ENCODE measurements around the gene SYNPO.

The SYNPO gene

DNA sequence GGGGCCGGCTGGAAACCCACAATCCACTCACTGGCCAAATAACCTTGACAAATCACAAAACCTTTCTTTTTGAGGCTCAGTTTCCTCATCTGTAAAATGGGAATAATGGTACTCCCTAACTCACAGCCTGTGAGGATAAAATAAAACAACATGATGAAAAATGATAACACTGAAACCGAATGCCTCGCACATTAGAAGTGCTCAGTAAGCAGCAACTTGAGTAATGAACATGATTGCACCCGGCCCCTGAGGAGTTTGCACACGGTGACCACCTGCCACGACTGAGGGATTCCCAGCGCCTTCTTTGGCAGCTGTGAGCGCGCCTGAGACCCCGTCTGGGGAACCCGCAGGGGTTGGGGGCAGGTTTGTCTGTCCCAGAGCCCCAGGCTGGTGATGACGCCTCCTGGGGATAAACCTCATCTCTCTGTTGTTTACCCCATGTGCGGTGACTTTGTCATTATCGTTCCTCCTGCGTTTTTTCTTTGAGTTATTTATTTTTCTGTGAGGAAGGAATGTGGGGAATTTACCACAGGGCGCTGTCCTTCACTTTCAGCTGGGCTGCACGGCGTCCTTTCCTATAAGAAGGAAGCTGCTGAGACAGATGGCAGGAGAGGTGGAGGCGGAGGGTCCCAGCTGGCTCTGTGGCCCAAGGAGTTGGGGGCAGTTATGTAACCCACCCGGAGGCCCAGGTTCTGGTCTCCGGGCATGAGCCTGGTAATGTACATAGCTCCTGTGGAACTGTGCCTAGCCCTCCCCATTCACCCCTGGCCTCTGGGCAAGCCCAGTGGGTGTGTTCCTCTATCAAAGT, 3.0 kb upstream of the SYNPO start:
- TF ChIP-seq, protein P1, sequence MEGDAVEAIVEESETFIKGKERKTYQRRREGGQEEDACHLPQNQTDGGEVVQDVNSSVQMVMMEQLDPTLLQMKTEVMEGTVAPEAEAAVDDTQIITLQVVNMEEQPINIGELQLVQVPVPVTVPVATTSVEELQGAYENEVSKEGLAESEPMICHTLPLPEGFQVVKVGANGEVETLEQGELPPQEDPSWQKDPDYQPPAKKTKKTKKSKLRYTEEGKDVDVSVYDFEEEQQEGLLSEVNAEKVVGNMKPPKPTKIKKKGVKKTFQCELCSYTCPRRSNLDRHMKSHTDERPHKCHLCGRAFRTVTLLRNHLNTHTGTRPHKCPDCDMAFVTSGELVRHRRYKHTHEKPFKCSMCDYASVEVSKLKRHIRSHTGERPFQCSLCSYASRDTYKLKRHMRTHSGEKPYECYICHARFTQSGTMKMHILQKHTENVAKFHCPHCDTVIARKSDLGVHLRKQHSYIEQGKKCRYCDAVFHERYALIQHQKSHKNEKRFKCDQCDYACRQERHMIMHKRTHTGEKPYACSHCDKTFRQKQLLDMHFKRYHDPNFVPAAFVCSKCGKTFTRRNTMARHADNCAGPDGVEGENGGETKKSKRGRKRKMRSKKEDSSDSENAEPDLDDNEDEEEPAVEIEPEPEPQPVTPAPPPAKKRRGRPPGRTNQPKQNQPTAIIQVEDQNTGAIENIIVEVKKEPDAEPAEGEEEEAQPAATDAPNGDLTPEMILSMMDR (IDR thresholded peaks at IDR 0.05): no peak
- Histone ChIP-seq H3K36me3 (no peaks in the 10 kb centered on the region), H3K9me3 (no peaks in the 10 kb centered on the region), H3K4me3 (ENCODE audit: low read depth in 1 of 2, low read length in 1 of 2) (no peak overlapping the region), H3K27me3 (peaks cover 25% of the 10 kb centered on the region), H3K4me1 (ENCODE audit: control insufficient read depth in 1 of 2, insufficient read depth in 1 of 2, low read depth in 1 of 2, low read length in 1 of 2) (no peaks in the 10 kb centered on the region), H3K27ac (no peak overlapping the region)

DNA sequence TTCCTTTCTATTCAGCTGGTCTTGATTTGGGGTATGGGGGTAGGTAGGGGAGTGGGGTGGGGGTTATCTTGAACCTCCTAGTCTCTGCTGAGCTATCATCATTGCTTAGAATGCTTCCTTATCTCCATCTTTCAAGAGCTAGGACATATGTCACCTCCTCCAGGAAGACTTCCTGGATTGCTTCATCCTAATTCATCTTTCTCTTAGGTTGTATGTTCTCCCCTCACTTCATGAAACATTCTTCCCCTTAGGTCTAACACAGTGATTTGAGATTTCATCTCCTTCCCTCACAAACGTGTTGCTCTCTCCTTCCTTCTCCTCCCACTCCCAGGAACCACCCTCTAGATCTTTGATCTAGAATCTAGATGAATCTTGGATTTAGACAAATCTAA, 2.4 kb upstream of the SYNPO start:
- TF ChIP-seq, protein P1 (IDR thresholded peaks at IDR 0.05): no peak
- Histone ChIP-seq H3K36me3 (no peaks in the 10 kb centered on the region), H3K4me1 (ENCODE audit: control insufficient read depth in 1 of 2, insufficient read depth in 1 of 2, low read depth in 1 of 2, low read length in 1 of 2) (no peaks in the 10 kb centered on the region), H3K27me3 (peaks cover 25% of the 10 kb centered on the region), H3K27ac (no peak overlapping the region), H3K9me3 (no peaks in the 10 kb centered on the region), H3K4me3 (ENCODE audit: low read depth in 1 of 2, low read length in 1 of 2) (no peak overlapping the region)

DNA sequence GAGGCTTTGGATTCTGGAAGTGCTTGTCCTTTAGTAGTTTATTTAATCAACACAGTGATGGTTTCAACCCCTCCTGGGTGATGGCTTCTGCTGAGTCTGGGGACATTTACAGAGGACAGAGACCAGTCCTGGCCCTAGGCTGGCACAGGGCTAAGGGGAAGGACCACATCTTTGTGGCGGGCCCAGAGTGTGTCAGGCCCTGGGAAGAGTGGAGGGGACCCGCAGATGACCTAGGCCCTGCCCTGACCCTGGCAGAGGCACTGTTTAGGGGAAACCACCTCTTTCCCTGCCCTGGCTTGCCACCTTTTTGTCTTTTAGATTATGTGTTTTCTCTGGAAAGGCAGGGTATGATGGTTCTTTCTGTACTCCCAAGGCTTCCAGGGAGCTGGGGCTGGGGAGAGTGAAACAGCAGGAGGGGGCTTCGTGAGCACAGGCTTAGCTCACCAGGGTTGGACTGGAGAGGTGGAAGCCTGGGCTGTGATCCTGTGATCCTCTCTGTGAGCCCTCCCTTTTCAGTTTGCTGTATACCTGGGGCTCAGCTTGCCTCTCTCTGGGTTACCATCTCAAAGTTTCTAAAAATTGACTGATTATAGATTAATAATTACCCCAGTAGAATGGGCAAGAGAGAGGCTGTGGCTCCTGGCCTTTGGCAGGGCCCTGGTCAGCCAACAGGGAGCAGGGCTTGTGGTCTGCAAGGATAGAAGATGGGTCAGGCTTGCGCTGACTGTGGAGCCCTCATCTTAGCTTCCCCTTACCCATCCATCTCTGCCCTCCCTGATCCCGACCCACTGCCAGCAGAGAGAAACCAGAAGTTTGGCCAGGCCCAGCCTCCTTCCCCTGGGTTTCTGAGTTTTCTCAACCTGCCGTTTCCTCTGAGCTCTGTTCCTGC, 1.7 kb upstream of the SYNPO start:
- H3K36me3 ChIP-seq: no peaks in the 10 kb centered on the region
- H3K4me3 ChIP-seq (ENCODE audit: low read depth in 1 of 2, low read length in 1 of 2): no peak overlapping the region
- H3K9me3 ChIP-seq: no peaks in the 10 kb centered on the region
- TF ChIP-seq, protein P1 (IDR thresholded peaks at IDR 0.05): no peak
- no peak overlapping the region for H3K27ac ChIP-seq
- no peaks in the 10 kb centered on the region for H3K4me1 ChIP-seq (ENCODE audit: control insufficient read depth in 1 of 2, insufficient read depth in 1 of 2, low read depth in 1 of 2, low read length in 1 of 2)
- H3K27me3 ChIP-seq: peaks cover 25% of the 10 kb centered on the region

DNA sequence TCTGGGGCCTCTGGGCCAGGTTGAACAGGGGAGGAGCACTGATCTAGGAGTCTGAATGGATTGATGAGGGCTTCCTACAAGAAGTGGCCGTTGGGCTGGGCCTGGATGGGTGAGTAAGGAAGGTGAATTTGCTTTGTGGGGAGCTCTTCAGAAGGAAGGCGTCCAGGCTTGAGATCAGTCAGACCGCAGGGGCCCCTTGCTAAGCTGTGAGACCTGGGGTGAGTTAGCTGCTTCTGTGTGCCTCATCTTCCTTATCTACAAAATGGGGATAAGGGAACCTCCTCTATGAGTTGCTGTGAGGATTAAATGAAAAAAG, 1.1 kb upstream of the SYNPO start:
- no peak overlapping the region for H3K4me3 ChIP-seq (ENCODE audit: low read depth in 1 of 2, low read length in 1 of 2)
- no peaks in the 10 kb centered on the region for H3K4me1 ChIP-seq (ENCODE audit: control insufficient read depth in 1 of 2, insufficient read depth in 1 of 2, low read depth in 1 of 2, low read length in 1 of 2)
- no peaks in the 10 kb centered on the region for H3K36me3 ChIP-seq
- no peaks in the 10 kb centered on the region for H3K9me3 ChIP-seq
- no peak overlapping the region for H3K27ac ChIP-seq
- H3K27me3 ChIP-seq: peaks cover 25% of the 10 kb centered on the region
- TF ChIP-seq, protein P1 (IDR thresholded peaks at IDR 0.05): no peak

DNA sequence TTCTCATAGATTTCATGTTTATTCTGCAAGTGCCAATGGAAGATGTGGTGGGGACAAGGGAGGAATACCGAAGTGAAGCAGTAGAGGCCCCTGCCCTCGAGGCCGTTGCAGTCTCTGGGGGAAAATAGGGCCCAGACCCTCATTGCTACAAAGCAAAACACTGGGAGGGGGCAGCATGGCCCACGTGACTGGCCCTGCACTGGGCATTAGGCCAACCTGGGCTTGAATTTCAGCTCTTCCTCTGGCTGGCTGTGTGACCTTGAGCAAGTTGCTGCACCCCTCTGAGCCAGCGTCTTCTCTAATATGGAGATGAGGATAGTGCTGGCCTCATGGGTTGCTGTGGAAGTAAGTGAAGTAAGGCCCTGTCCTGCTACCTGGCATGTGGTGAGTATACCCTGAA, 709 bp upstream of the SYNPO start:
- Histone ChIP-seq H3K4me1 (ENCODE audit: control insufficient read depth in 1 of 2, insufficient read depth in 1 of 2, low read depth in 1 of 2, low read length in 1 of 2) (no peaks in the 10 kb centered on the region), H3K4me3 (ENCODE audit: low read depth in 1 of 2, low read length in 1 of 2) (no peak overlapping the region)

More for the DNA sequence above, 709 bp upstream of the SYNPO start:
- no peak overlapping the region for H3K27ac ChIP-seq
- TF ChIP-seq, protein P1 (IDR thresholded peaks at IDR 0.05): no peak
- no peaks in the 10 kb centered on the region for H3K9me3 ChIP-seq
- H3K36me3 ChIP-seq: no peaks in the 10 kb centered on the region
- peaks cover 25% of the 10 kb centered on the region for H3K27me3 ChIP-seq

Measured in neutrophil (primary cell).